Gastroesophageal sphincter (tissue), 4 donors: ENCODE results near the gene GPR42. TPM values are rescaled to one million over a fixed set of nuclear protein-coding genes. Genes with fewer than 3 reads are reported as not detected.
"Not testable (repeated sequence)": the region's sequence is repeated elsewhere in the genome, so short reads cannot be mapped to it uniquely, and the experiment has no call there.

Experiments used
- ATAC-seq: fragments of 150-250 bp; one replicate; pipeline ENCODE4 v1.9.1; 2016; ENCODE audit warnings: mild to moderate bottlenecking, moderate library complexity
- H3K27ac ChIP-seq, 4 donors: fragments of 200-600 bp; sonication (generic) in 3 of 4; 1 replicate in 3 of 4; 2 replicates in 1 of 4; pipeline ENCODE4 v1.5.1; 2016 to 2019
- H3K27me3 ChIP-seq: fragments of 200-600 bp; sonication (generic); one replicate; pipeline ENCODE4 v1.5.1; 2019
- H3K36me3 ChIP-seq, 2 donors: fragments of 200-600 bp; sonication (generic); one replicate each; pipeline ENCODE4 v1.5.1; 2019; ENCODE audit warnings: control low read depth in 1 of 2
- H3K4me1 ChIP-seq, 3 donors: fragments of 200-600 bp; sonication (generic); 1 replicate in 2 of 3; 2 replicates in 1 of 3; pipeline ENCODE4 v1.5.1; 2016 to 2019; ENCODE audit warnings: control low read depth in 2 of 3
- H3K4me3 ChIP-seq, 2 donors: fragments of 200-600 bp; sonication (generic); one replicate each; pipeline ENCODE4 v1.5.1; 2019; ENCODE audit warnings: mild to moderate bottlenecking in 1 of 2, moderate library complexity in 1 of 2
- H3K9me3 ChIP-seq, 3 donors: fragments of 200-600 bp; sonication (generic); one replicate each; pipeline ENCODE4 v1.5.1; 2017 to 2019; ENCODE audit warnings: control low read depth in 2 of 3
- EP300 ChIP-seq: sonication (generic); formaldehyde crosslinking; IDR thresholded peaks from one replicate; pipeline ENCODE4 v1.6.1; 2017; ENCODE audit warnings: antibody characterized with exemption, mild to moderate bottlenecking
- POLR2A ChIP-seq, 2 donors: fragments of 450-650 bp; IDR thresholded peaks; one replicate each; pipeline ENCODE4 v1.6.1; 2017; ENCODE audit warnings: antibody characterized with exemption in 2 of 2, mild to moderate bottlenecking in 2 of 2, moderate library complexity in 1 of 2
- POLR2AphosphoS5 ChIP-seq: sonication (generic); formaldehyde crosslinking; IDR thresholded peaks from one replicate; pipeline ENCODE4 v1.6.1; 2017; ENCODE audit warnings: antibody characterized with exemption
- WGBS, 2 donors: methylation state at CpG; one replicate each; pipeline ENCODE4 v1.1.5; 2018; ENCODE audit warnings: low coverage in 1 of 2; 5-methylcytosine and 5-hydroxymethylcytosine counted together
- total RNA-seq, 4 donors: library from RNA; depleted of rRNA; stranded (reverse); fragments of >200 nt; gene quantifications; one replicate each; pipeline ENCODE4 v1.1.0, GENCODE V29; 2016
- TF ChIP-seq, protein P1 (sequence below), 4 experiments: fragments of 200-600 bp in 2 of 4; fragments of 450-650 bp in 2 of 4; sonication (generic) in 1 of 4; IDR thresholded peaks; one replicate each; pipeline ENCODE4 v1.5.1; 2017 to 2019; ENCODE audit warnings: antibody characterized with exemption in 4 of 4, mild to moderate bottlenecking in 2 of 4, moderate library complexity in 2 of 4

Gene GPR42
- total RNA-seq, 4 donors from 2014 or later, result not detected

DNA sequence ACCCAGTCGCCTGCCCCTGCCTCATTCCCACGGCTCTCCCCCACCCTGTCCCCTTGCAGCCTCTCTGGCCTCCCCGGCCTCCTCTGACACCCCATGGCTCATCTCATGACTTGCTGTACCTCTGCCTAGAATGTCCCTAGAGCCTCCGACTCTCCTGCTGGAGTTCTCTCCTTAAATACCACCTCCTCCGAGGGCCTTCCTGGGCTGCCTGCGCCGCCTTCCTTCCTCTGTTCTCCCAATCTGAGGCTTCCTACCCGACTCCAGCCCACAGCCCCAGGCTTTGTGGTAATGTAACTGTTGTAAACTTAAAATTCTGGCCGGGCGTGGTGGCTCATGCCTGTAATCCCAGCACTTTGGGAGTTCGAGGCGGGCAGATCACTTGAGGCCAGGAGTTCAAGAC, 27.7 kb downstream of the GPR42 start:
- Histone ChIP-seq H3K9me3 (no peaks in the 10 kb centered on the region), H3K36me3 (no peaks in the 10 kb centered on the region), H3K27me3 (peaks cover 27% of the 10 kb centered on the region), H3K4me3 (no peak overlapping the region), H3K27ac (no peak overlapping the region), H3K4me1 (no peaks in the 10 kb centered on the region)
- WGBS, 2 donors, result 75 to 85% methylated on average over 4 to 10 of the region's 12 CpGs
- no peak for ATAC-seq
- TF ChIP-seq EP300 (no peak), POLR2A (IDR thresholded peaks at IDR 0.05) (no peak), POLR2AphosphoS5 (no peak)
- TF ChIP-seq, protein P1, sequence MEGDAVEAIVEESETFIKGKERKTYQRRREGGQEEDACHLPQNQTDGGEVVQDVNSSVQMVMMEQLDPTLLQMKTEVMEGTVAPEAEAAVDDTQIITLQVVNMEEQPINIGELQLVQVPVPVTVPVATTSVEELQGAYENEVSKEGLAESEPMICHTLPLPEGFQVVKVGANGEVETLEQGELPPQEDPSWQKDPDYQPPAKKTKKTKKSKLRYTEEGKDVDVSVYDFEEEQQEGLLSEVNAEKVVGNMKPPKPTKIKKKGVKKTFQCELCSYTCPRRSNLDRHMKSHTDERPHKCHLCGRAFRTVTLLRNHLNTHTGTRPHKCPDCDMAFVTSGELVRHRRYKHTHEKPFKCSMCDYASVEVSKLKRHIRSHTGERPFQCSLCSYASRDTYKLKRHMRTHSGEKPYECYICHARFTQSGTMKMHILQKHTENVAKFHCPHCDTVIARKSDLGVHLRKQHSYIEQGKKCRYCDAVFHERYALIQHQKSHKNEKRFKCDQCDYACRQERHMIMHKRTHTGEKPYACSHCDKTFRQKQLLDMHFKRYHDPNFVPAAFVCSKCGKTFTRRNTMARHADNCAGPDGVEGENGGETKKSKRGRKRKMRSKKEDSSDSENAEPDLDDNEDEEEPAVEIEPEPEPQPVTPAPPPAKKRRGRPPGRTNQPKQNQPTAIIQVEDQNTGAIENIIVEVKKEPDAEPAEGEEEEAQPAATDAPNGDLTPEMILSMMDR (IDR thresholded peaks at IDR 0.05), result no peak

DNA sequence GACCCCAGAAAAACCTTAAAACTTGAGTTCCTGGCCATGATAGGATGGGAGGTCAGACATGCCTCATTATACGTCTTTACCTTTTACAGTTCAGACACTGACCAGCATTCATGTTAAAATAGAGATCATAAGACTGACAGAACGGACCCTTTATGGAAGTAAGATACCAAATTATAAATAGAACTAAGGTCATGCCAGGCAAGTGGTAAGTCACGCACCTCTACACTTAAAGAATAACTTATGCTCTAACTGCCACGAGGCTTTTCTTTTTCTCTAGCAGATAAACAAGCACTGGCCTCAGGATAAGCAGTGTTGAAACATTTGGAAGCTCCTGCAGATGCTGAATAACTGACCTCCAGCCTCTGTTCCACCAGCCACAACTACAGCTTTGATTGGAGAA, 28.4 kb downstream of the GPR42 start:
- H3K36me3 ChIP-seq, result no peaks in the 10 kb centered on the region
- ATAC-seq, result no peak
- H3K9me3 ChIP-seq, result no peaks in the 10 kb centered on the region
- H3K4me3 ChIP-seq, result no peak overlapping the region
- no peak overlapping the region for H3K27ac ChIP-seq
- H3K27me3 ChIP-seq, result peaks cover 27% of the 10 kb centered on the region
- 33 to 55% methylated on average over 3 to 4 of the region's 4 CpGs for WGBS, 2 donors
- TF ChIP-seq POLR2AphosphoS5, result no peak
- TF ChIP-seq, protein P1 (IDR thresholded peaks at IDR 0.05), result no peak
- no peaks in the 10 kb centered on the region for H3K4me1 ChIP-seq

DNA sequence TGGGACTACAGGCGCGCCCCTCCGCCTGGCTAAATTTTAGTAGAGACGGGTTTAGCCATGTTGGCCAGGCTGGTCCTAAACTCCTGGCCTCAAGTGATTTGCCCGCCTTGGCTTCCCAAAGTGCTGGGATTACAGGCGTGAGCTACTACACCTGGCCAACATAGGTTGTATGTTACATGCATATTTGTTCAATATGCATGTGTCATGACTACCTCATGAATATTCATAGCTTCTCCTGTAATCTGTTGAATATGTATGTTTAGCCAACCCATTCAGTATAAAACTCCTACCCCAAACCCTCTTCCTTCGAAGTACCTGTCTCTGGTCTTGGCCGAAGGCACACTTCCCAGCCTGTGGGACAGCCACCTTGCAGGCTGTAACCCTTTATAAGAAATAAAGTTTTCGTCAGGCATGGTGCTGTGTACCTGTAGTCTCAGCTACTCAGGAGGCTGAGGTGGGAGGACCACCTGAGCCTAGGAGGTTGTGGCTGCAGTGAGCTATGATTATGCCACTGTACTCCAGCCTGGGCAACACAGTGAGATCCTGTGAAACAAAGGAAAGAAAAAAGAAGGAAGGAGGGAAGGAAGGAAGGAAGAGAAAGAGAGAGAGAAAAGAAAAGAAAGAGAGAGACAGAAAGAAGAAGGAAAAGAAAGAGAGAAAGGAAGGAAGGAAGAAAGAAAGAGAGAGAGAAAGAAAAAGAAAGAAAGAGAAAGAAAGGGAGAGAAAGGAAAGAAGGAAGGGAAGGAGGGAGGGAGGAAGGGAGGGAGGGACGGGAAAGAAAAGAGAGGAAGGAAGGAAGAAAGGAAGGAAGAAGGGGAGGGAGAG, 29.3 kb downstream of the GPR42 start:
- ATAC-seq, result no peak
- 81 to 87% methylated on average over 4 to 6 of the region's 10 CpGs for WGBS, 2 donors

DNA sequence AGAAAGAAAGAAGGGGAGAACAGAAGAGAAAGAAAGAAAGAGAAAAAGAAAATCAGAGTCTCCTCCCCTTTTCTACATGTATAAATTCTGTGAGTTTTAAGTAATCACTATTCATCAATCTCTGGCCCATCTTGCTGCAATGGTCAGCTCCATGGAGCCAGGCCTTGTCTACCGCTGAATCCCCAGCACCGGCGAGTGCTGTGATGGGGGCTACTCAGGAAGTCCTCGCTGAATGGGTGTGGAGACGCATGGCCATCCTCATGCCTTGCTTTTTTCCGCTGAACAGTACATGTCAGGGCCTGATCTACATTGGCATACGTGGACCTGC, 29.9 kb downstream of the GPR42 start:
- Histone ChIP-seq H3K9me3 (no peaks in the 10 kb centered on the region), H3K4me3 (no peak overlapping the region), H3K27me3 (peaks cover 23% of the 10 kb centered on the region), H3K36me3 (no peaks in the 10 kb centered on the region), H3K27ac (no peak overlapping the region), H3K4me1 (no peaks in the 10 kb centered on the region)
- TF ChIP-seq EP300, result no peak
- no peak for TF ChIP-seq POLR2AphosphoS5
- TF ChIP-seq, protein P1 (IDR thresholded peaks at IDR 0.05), result no peak
- no peak for TF ChIP-seq POLR2A (IDR thresholded peaks at IDR 0.05)
- WGBS, 2 donors, result 84 to 86% methylated on average over 5 of the region's 7 CpGs
- ATAC-seq, result no peak

More for the DNA sequence above, 29.3 kb downstream of the GPR42 start:
- peaks cover 23% of the 10 kb centered on the region for H3K27me3 ChIP-seq
- no peaks in the 10 kb centered on the region for H3K36me3 ChIP-seq
- no peaks in the 10 kb centered on the region for H3K9me3 ChIP-seq
- H3K27ac ChIP-seq, result no peak overlapping the region
- no peak overlapping the region for H3K4me3 ChIP-seq
- no peaks in the 10 kb centered on the region for H3K4me1 ChIP-seq
- TF ChIP-seq POLR2AphosphoS5, result no peak

DNA sequence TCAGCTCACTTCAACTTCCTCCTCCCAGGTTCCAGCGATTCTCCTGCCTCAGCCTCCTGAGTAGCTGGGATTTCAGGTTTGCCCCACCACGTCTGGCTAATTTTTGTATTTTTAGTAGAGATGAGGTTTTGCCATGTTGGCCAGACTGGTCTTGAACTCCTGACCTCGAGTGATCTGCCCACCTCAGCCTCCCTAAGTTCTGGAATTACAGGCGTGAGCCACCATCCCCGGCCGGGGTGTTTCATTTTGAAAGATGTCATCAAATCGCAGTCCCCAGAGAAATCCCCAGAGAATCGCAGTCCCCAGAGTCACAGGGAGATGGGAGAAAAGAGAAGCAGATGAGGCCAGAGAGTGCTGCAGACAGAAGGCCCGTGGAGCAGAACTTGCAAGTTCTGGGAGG, 30.5 kb downstream of the GPR42 start:
- H3K9me3 ChIP-seq, H3K4me1 ChIP-seq, H3K27ac ChIP-seq, H3K36me3 ChIP-seq, H3K4me3 ChIP-seq, ATAC-seq: not testable (repeated sequence)
- H3K27me3 ChIP-seq, result peaks cover 23% of the 10 kb centered on the region
- 75 to 90% methylated on average over 2 to 4 of the region's 9 CpGs for WGBS, 2 donors

DNA sequence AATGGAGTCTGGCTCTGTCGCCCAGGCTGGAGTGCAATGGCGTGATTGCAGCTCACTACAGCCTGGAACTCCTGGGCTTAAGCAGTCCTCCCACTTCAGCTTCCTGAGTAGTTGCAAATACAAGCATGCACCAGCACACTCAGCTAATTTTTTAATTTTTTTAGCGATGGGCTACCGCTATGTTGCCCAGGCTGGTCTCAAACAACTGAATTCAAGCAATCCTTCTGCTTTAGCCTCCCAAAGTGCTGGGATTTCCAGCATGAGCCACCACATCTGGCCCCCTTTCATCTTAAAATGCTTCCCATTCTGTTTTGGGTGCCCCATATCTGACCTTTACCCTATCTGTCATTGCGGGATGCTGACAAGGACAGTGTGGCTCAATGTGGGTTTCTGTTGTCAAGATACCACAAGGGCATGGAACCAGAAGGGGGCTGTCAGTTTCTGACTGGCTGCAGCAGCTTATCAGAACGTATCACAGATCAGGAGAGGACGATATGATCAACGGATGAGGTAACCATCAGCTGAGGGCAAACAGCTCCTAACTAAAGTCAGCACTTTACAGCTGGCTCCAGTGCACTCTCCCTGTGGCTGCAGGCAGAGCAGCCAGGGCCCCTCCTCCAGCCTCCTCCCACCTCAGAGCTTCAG, 32.4 kb downstream of the GPR42 start:
- TF ChIP-seq POLR2A (IDR thresholded peaks at IDR 0.05) (no peak), POLR2AphosphoS5 (no peak), EP300 (no peak)
- TF ChIP-seq, protein P1 (IDR thresholded peaks at IDR 0.05), result no peak
- 84 to 88% methylated on average over 4 to 5 of the region's 8 CpGs for WGBS, 2 donors
- Histone ChIP-seq H3K4me1 (no peaks in the 10 kb centered on the region), H3K9me3 (no peaks in the 10 kb centered on the region), H3K36me3 (no peaks in the 10 kb centered on the region), H3K4me3 (no peak overlapping the region), H3K27me3 (peaks cover 24% of the 10 kb centered on the region), H3K27ac (no peak overlapping the region)
- no peak for ATAC-seq
